Effector memory CD8-positive, alpha-beta T cell (primary cell): ENCODE results near the gene NR4A1.

Source experiments
- ATAC-seq: fragments of 150-1000 bp; cut with Tn5 transposase; replicated peaks from 2 replicates; pipeline ENCODE4 v1.10.0; 2021; ENCODE audit warnings: mild to moderate bottlenecking, moderate library complexity
- DNase-seq, 3 experiments: peaks; one replicate each; pipeline ENCODE4 v3.0.0; 2021
- H3K27ac Mint-ChIP-seq, 2 donors: one replicate each; pipeline ENCODE4 v1.8.0; 2022; ENCODE audit warnings: mild to moderate bottlenecking in 2 of 2, mixed read lengths in 2 of 2, moderate library complexity in 2 of 2
- H3K27me3 Mint-ChIP-seq, 2 donors: one replicate each; pipeline ENCODE4 v1.8.0; 2022; ENCODE audit warnings: mixed read lengths in 2 of 2
- H3K36me3 Mint-ChIP-seq: one replicate; pipeline ENCODE4 v1.8.0; 2022; ENCODE audit warnings: mild to moderate bottlenecking, moderate library complexity, mixed read lengths; ENCODE audit not compliant: insufficient read depth
- H3K4me1 Mint-ChIP-seq, 2 donors: one replicate each; pipeline ENCODE4 v1.8.0; 2022; ENCODE audit warnings: low read depth in 2 of 2, mixed read lengths in 2 of 2
- H3K4me3 Mint-ChIP-seq, 2 donors: one replicate each; pipeline ENCODE4 v1.8.0; 2022; ENCODE audit warnings: mild to moderate bottlenecking in 2 of 2, mixed read lengths in 2 of 2, moderate library complexity in 2 of 2
- H3K9me3 Mint-ChIP-seq, 2 donors: one replicate each; pipeline ENCODE4 v1.8.0; 2022; ENCODE audit warnings: mixed read lengths in 2 of 2

Gene NR4A1

DNA sequence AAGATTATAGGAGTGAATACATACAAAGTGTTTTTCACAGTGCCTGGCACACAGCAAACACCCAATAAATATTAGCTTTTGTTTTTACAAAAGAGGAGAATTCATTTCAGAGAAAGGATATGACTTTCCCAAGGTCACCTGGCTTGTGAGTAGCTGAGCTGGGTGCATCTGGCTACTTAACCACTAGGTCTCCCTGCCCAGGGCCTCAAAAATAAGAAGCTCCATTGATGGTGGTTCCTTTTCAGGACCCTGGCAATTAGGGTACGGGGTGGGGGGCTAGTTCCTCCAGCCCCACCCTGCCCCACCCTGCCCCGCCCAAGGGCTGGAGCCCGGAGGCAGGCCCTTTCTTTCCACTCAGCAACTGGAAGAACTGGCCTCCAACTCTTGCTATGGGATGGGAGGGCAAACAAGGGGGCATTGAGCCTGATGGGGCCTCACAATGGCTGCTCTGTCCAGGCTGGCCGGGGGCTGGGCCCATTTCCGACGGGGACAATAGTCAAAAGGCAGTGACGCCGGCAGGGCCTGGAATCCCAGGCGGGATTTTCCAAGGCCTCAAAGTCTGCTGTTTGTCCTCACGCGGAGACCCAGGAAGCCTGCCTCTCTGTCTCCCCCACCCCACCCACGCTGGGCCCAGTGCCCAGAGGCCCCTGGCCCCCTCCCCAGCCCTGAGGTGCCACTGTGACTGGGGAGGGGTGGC lies 10.4 kb downstream of the NR4A1 start:
- no peak overlapping the region for H3K4me3 Mint-ChIP-seq
- no peak for DNase-seq
- H3K36me3 Mint-ChIP-seq, result peaks cover 9% of the 10 kb centered on the region
- no peak overlapping the region for H3K27ac Mint-ChIP-seq
- peaks cover 0 to 4% of the 10 kb centered on the region in 2 donors for H3K4me1 Mint-ChIP-seq
- H3K9me3 Mint-ChIP-seq, result no peaks in the 10 kb centered on the region
- ATAC-seq, result no peak
- peaks cover 23 to 34% of the 10 kb centered on the region in 2 donors for H3K27me3 Mint-ChIP-seq

DNA sequence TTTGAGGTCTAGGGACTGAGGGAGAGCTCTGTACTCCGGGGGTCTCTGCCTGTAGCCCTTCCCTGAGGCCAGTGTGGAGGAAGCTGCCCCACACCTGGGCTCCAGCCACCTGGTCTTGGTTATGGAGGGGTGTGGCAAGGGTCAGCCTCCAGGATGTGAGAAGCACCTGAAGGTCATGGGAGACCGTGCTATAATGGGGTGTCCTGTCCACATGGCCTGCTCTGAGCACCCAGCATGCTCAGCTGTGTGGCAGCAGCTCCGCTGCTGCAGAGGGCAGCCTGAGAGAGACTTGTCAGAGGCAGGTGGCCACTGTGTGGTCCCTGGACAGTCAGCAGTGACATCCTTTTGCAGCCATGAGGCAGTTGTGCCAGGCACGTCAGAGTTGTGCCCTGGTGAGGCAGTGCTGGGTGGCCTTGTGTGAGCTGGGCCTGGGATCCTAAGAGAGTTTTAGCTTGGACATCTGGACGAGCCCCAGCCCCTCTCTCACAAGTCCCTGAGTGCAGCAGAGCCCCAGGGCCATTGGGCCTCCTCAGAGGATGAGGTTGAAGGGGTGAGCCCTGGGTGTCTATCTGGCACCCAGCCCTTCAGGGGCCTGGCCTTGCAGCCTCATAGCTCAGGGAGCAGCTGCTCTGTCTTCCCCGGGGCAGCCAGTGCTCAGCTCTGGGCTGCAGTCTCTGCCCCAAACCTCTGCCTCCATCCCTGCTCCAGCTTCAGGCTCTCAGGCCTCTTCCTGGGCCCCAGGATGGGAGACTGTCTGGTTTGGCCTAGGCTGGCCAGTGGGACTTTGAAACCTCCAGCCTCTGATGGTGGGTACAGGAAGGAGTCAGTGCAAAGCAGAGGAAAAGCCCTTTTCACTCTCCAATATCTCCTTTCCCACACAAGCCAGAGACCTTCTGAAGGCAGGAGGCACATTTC lies 11.2 kb downstream of the NR4A1 start:
- no peak overlapping the region for H3K4me3 Mint-ChIP-seq
- H3K4me1 Mint-ChIP-seq, result peaks cover 0 to 4% of the 10 kb centered on the region in 2 donors
- ATAC-seq (no peak), DNase-seq (no peak)
- H3K36me3 Mint-ChIP-seq, result peaks cover 2% of the 10 kb centered on the region
- H3K9me3 Mint-ChIP-seq, result no peaks in the 10 kb centered on the region
- peaks cover 23 to 34% of the 10 kb centered on the region in 2 donors for H3K27me3 Mint-ChIP-seq
- H3K27ac Mint-ChIP-seq, result no peak overlapping the region

GRCh38 chr12:52063082-52063924 lies 12.1 kb downstream of the NR4A1 start:
- ATAC-seq, result no peak

DNA sequence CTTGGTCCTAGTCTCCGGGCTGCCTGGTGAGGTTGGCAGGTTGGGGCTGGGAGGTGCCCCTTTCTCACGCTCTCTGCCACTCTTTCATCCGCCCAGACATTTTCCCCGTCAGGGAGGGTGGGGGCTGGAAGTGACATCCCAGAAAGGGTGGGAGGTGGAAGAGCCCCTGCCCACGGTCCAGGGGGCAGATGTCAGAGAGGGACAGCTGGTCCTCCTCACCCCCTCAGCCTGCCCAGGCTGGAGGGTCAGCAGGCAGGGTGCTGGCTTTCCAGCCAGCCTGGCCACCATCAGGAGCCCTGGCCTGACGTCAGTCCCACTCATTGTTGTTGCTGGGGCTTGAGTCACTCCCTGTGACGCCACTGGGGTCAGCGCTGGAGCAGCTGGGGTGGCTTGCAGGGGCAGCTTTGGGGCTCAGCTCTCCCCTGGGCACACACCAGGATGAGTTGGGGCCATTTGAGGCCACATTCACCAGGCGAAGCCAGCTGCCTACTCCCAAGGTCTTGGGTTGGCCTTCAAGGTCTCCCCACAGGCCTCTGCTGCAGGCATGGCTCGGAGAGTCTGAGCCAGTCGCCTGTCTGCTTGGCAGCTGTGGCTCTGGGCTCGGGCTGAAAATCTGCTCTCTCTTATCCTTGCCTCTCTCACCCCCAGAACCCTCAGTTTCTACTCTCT lies 12.9 kb downstream of the NR4A1 start:
- Mint-ChIP-seq H3K27me3 (peaks cover 23 to 34% of the 10 kb centered on the region in 2 donors), H3K27ac (no peak overlapping the region), H3K9me3 (no peaks in the 10 kb centered on the region), H3K36me3 (peaks cover 3% of the 10 kb centered on the region), H3K4me1 (peaks cover 0 to 6% of the 10 kb centered on the region in 2 donors), H3K4me3 (no peak overlapping the region)
- DNase-seq (no peak), ATAC-seq (no peak)

More at GRCh38 chr12:52063082-52063924, 12.1 kb downstream of the NR4A1 start:
- no peaks in the 10 kb centered on the region for H3K36me3 Mint-ChIP-seq
- peaks cover 23 to 34% of the 10 kb centered on the region in 2 donors for H3K27me3 Mint-ChIP-seq
- no peak overlapping the region for H3K4me3 Mint-ChIP-seq
- H3K27ac Mint-ChIP-seq, result no peak overlapping the region
- peaks cover 0 to 4% of the 10 kb centered on the region in 2 donors for H3K4me1 Mint-ChIP-seq
- H3K9me3 Mint-ChIP-seq, result no peaks in the 10 kb centered on the region
- DNase-seq, result no peak

DNA sequence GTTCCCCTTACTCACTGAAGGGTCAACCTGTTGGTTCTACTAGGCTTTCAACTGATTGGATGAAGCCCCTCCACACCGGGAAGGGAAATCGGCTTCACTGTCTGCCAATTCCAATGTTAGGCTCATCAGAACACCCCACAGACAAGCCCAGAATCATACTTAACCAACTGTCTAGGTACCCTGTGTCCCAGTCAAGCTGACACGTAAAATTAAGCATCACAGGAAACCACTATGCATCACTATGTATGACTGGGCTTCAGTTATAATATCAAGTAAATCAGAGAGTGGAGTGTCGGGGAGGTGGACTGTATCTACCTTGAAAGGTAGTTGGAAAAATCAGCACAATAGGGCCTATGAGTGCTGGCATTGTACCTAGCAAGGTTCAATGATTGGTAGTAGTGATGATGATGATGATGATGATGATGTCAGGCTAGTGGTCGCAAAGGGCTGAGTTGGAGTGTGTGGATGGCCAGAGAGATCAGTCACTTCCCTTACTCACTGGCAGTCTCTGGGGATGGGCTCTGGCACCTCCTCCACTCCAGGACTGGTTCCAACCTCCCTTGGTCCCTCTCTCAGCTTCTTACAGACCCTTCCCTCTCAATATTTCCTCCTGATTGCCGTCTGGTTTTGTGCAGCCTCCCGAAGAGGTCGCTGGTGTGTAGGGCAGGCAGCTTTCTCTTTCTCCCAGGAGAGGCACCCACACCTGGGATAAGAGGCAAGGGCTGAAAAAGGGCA lies 15.3 kb downstream of the NR4A1 start:
- peaks cover 13% of the 10 kb centered on the region for H3K36me3 Mint-ChIP-seq
- no peak for ATAC-seq

DNA sequence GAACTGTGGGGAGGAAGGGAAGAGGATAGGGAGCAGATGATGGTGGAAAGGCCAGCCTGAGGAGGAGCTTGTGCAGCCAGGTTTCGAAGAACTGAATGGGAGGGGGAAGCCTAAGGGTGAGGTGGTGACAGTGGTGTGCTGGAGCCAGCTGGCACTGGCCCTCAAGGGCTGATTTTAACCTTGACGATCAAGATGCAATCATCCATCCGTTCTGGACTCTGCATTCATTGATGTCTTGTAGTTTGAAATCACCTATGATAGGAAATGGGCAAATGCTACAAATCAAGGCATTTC lies 15.8 kb downstream of the NR4A1 start:
- peaks cover 23 to 34% of the 10 kb centered on the region in 2 donors for H3K27me3 Mint-ChIP-seq
- no peak overlapping the region for H3K27ac Mint-ChIP-seq
- H3K9me3 Mint-ChIP-seq, result no peaks in the 10 kb centered on the region
- ATAC-seq (no peak), DNase-seq (no peak)
- H3K4me3 Mint-ChIP-seq, result no peak overlapping the region
- H3K4me1 Mint-ChIP-seq, result peaks cover 20 to 30% of the 10 kb centered on the region in 2 donors
- H3K36me3 Mint-ChIP-seq, result peaks cover 13% of the 10 kb centered on the region

More for the DNA sequence above, 15.3 kb downstream of the NR4A1 start:
- Mint-ChIP-seq H3K9me3 (no peaks in the 10 kb centered on the region), H3K27ac (no peak overlapping the region), H3K27me3 (peaks cover 23 to 34% of the 10 kb centered on the region in 2 donors), H3K4me3 (no peak overlapping the region), H3K4me1 (peaks cover 18 to 27% of the 10 kb centered on the region in 2 donors)
- DNase-seq, result no peak

- H3K4me1 Mint-ChIP-seq, result peaks cover 34 to 42% of the 10 kb centered on the region in 2 donors
- DNase-seq (peak; percentile 83 to 84 (median 83)), ATAC-seq (peak; percentile 94)
- peak within 1 kb of the TSS; percentile 97 to 98 for H3K27ac Mint-ChIP-seq
- peaks cover 14 to 20% of the 10 kb centered on the region in 2 donors for H3K27me3 Mint-ChIP-seq
- H3K9me3 Mint-ChIP-seq, result no peaks in the 10 kb centered on the region
- peaks cover 28% of the 10 kb centered on the region for H3K36me3 Mint-ChIP-seq
- H3K4me3 Mint-ChIP-seq, result peak within 1 kb of the TSS; percentile 93 to 96
Measured at GRCh38 chr12:52069327-52070184, 18.3 kb downstream of the NR4A1 start, which contains the start of gene ATG101. Gene ATG101 (plus strand): TSS chr12:52069978. CDS start chr12:52073651, 3,673 bp downstream.

- Mint-ChIP-seq H3K4me3 (peak overlapping the region; percentile 93 to 96), H3K9me3 (no peaks in the 10 kb centered on the region), H3K36me3 (peaks cover 36% of the 10 kb centered on the region), H3K27me3 (peaks cover 6 to 12% of the 10 kb centered on the region in 2 donors), H3K27ac (peak overlapping the region; percentile 97 to 98), H3K4me1 (peaks cover 34 to 39% of the 10 kb centered on the region in 2 donors)
- no peak for DNase-seq
- no peak for ATAC-seq
Measured at GRCh38 chr12:52070185-52070925, 19.1 kb downstream of the NR4A1 start.

- Mint-ChIP-seq H3K36me3 (peaks cover 54% of the 10 kb centered on the region), H3K4me3 (no peak overlapping the region), H3K27ac (peak overlapping the region; percentile 21 to 33), H3K4me1 (peaks cover 34 to 39% of the 10 kb centered on the region in 2 donors), H3K27me3 (no peaks in the 10 kb centered on the region), H3K9me3 (no peaks in the 10 kb centered on the region)
- no peak for DNase-seq
- no peak for ATAC-seq
Measured at GRCh38 chr12:52073531-52074381, 22.5 kb downstream of the NR4A1 start.

- no peak overlapping the region for H3K4me3 Mint-ChIP-seq
- ATAC-seq (no peak), DNase-seq (no peak)
- H3K4me1 Mint-ChIP-seq, result peaks cover 28 to 32% of the 10 kb centered on the region in 2 donors
- no peak overlapping the region for H3K27ac Mint-ChIP-seq
- H3K27me3 Mint-ChIP-seq, result no peaks in the 10 kb centered on the region
- no peaks in the 10 kb centered on the region for H3K9me3 Mint-ChIP-seq
- peaks cover 45% of the 10 kb centered on the region for H3K36me3 Mint-ChIP-seq
Measured at GRCh38 chr12:52074971-52075724, 23.9 kb downstream of the NR4A1 start.
